SHP77 treated with DMSO at 0.1 percent for 48 hours (cell line): ENCODE results near the gene DDIT4.
A peak's percentile ranks its signal among the peaks of the same experiment; 100 is the strongest.
"Not testable (repeated sequence)": the region's sequence is repeated elsewhere in the genome, so short reads cannot be mapped to it uniquely, and the experiment has no call there.

Experiments
- DNase-seq: peaks from one replicate; lab custom pipeline; 2025; lab: John Stamatoyannopoulos, UW

The DDIT4 gene, protein sequence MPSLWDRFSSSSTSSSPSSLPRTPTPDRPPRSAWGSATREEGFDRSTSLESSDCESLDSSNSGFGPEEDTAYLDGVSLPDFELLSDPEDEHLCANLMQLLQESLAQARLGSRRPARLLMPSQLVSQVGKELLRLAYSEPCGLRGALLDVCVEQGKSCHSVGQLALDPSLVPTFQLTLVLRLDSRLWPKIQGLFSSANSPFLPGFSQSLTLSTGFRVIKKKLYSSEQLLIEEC

DNA sequence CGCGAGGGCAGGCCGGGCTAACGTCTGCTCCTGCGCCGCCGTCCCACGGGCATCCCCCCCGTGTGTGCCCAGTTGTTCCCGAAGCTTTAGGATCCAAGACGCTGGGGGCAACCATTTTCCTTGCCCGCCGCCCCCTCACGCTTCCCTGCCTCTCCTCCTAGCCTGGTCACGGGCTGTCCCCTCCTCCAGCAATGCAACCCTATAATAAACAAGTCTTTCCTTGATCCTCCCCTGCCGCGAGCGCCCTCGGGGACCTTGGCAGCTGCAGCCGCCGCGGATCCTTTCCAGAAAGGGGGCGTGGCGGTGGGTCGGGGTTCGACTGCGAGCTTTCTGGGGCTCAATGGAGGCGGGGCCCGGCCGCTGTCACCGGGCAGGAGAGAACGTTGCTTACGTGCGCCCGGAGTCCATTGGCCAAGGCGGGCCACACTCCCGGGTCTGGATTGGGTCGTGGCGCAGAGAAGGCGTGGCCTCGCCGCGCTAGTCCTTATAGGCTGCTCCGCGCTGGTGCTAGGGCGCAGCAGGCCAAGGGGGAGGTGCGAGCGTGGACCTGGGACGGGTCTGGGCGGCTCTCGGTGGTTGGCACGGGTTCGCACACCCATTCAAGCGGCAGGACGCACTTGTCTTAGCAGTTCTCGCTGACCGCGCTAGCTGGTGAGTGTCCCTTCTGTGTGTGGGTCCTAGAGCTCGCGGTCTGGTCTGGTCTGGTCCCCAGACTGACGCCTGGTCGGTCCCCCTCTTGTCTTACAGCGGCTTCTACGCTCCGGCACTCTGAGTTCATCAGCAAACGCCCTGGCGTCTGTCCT, at the start of gene DDIT4:
DDIT4 (plus strand) TSS at position 515 of the 803 bp plus-strand sequence. CDS start 293 bp downstream, outside the sequence.
- DNase-seq = peak; percentile 76

DNA sequence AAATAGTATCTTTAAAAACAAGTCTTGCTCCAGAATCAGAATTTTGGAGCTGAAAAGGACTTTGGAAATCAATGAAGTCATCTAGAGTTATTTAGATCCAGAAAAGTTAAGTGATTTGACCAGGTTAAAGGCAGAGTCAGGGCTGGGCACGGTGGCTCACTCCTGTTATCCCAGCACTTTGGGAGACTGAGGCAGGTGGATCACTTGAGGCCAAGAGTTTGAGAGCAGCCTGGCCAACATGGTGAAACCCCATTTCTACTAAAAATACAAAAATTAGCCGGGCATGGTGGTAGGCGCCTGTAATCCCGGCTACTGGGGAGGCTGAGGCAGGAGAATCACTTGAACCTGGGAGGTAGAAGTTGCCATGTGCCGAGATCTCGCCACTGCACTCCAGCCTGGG, 49.5 kb upstream of the DDIT4 start:
- not testable (repeated sequence) for DNase-seq

DNA sequence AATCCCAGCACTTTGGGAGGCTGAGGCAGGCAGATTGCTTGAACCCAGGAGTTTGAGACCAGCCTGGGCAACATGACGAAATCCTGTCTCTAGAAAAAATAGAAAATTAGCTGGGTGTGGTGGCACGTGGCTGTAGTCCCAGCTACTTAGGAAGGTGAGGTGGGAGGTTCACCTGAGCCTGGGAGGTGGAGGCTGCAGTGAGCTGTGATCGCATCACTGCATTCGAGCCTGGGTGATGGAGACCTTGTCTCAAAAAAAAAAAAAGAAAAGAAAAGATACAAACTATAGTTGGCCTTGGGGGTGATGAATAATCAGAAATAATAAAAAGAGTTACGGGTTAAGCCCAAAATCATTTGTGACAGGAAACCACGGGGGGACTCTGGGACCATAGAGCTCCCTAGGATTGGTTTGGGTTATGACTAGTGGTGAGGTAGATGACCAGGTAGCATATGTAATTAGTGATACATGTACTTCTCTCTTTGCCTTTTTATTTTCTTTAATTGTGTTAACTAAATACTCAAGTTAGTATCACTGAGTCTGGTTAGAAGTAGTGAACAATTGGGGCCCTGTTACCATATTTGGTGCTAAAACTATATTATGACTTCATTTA, 47.2 kb upstream of the DDIT4 start:
- DNase-seq = no peak

GRCh38 chr10:72227826-72228225, 45.9 kb upstream of the DDIT4 start:
- DNase-seq = no peak

DNA sequence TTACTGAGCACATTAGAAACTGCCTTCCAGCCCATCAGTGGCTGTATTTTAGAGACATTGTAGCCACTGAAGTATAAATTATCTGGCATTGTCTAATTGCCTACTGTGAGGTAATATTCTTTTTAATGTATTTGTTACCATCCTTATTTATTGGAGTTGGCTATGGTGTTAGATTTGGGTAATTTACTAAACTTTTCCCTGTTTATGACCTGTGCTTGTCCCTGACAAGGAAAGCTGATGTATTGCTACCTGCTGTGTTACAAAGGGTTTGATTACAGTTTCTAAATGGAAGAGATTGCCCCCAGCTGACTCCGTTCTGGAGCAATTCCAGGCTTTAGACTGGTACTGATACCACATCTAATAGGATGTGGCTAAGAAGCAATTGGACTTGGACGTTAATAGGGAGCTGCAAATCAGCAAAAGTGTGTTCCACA, 45.4 kb upstream of the DDIT4 start:
- DNase-seq = no peak

DNA sequence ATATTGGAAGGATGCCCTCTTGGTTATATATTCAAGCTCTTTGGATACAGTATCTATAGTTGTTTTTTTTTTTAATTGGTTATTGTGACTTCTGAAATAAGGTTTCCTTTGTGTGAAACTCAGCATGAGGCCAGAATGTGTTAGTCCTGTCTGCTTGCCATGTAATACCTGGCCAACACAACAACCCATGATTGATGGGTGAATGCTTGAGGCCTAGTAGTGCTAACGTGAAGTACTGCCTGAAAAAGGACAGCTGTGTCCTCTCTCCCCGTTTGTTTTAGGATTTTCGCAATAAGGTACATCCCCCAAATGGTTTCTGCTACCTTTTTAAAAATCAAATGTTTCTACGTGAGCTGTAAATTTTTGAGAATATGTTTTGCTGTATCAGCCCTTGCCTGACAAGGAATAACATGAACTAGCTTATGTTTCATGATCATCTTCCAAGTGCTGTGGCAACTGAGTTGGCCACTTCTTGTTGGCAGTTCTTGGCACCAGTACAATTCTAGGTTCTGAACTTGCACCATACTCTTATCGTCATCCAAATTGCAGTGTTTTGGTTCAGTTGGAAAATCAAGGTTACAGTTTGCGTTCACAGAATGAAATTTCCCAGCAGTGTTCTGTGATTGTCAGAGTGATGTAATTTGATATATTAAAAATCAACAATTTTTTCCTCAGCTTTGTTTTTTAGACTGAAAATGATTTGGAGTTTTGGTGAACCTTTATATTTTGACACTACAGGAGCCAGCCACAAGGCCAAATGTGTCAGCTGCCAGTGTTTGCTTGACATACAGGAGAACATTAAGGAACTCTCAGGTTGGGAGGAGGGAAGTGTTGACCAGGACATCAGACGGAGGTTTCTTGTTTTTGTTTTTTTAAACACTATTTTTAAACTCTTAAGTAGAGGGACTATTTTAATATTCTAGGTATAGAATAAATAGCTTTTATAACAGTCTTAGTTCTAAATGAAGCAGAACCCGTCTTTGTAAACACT, 44.2 kb upstream of the DDIT4 start:
- DNase-seq = peak; percentile 29

- no peak for DNase-seq
Measured at GRCh38 chr10:72233621-72234020, 40.1 kb upstream of the DDIT4 start.

DNA sequence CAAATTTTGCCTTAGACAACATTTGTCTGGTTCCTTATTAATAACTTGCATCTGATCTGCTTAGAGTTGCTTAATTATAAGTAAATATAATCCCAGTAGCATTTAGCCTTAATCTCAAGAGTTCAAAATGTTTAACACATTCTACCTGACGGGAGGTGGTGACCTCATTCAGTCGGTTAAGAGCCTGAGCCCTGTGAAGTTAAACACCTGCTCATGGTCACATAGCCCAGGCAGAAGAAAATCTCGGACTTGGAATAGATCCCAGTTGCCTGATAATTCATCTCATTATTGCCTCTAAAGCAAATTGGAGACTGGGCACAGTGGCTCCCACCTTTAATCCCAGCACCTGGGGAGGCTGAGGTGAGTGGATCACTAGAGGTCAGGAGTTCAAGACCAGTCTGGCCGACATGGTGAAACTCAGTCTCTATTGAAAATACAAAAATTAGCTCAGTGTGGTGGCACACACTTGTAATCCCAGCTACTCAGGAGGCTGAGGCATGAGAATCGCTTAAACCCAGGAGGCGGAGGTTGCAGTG, 39.1 kb upstream of the DDIT4 start:
- DNase-seq = no peak

DNA sequence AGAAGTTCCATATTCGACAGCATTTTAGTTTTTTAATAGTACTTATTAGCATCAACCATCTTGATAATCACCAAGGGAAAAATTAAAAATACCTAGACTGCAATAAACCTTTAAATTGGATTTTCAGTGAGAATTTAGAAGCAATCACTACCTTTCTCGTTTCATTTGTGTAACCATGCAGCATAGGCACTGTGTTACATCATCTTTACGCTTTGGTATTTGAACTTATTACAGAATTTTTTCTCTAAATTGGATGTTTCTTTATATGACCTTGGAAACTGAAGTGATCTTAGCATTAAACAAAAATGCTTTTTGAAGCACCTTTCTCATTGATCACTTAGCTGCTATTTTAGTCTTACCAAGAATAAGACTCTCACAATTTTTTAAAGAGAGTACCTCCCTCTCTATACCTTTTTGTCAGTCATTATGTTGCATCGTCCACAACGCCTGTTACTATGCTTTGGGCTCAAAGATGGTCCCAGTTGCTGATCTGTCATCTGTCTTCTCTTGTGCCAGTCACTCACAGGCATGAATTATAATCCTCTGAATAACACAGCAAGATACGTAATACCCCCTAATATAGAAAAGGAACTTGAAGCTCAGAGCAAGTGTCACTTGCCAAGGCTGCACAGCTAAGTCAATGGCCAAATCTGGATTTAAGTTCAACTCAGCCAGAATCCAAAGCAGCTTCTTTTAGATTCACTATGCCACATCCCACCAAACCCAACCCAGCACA, 38.0 kb upstream of the DDIT4 start:
- no peak for DNase-seq

DNA sequence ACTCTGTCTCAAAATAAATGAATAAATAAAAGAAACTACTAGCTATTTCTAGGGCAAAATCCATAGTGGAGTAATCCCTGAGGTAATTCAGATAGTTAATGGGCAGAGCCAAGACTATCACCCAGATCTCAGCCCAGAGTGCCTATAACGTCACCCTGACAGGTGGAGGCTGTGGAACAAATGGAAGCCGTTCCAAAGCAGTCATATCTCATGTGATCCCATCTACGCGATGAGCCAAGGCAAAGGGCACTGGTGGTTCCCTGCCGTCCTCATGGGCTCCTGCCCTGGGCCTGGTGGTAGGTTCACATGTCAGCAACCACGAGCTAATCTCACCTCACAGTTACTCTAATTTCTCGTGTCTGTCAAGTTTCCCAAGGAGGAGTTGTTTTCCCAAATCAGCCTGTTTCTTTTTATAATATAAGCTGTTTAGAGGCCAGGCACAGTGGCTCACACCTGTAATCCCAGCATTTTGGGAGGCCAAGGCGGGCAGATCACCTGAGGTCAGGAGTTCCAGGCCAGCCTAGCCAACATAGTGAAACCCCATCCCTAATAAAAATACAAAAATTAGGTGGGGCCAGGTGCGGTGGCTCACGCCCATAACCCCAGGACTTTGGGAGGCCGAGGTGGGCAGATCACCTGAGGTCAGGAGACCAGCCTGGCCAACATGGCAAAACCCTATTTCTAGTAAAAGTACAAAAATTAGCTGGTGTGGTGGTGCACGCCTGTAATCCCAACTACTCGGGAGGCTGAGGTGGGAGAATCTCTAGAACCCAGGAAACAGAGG, 35.1 kb upstream of the DDIT4 start:
- no peak for DNase-seq

DNA sequence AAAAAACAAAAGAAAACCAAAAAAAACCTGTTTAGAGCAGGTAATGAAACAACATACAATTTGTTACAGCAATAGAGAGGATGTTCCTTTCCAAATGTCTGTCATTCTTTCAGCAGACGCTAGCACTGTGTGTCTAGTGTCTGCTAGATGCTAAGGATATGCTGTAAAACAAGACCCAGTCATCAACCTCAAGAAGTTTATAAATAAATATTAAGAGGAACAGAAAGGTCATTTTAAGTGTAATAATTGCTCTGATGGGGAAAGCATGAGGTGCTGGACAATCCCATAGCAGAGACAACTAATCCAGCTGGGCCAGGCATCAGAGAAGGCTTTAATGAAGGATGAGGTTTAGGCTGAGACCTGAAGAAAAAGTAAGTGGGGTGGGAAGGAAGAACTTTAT, 34.3 kb upstream of the DDIT4 start:
- DNase-seq = no peak

- DNase-seq = no peak
Measured at GRCh38 chr10:72240371-72240770, 33.4 kb upstream of the DDIT4 start.

DNA sequence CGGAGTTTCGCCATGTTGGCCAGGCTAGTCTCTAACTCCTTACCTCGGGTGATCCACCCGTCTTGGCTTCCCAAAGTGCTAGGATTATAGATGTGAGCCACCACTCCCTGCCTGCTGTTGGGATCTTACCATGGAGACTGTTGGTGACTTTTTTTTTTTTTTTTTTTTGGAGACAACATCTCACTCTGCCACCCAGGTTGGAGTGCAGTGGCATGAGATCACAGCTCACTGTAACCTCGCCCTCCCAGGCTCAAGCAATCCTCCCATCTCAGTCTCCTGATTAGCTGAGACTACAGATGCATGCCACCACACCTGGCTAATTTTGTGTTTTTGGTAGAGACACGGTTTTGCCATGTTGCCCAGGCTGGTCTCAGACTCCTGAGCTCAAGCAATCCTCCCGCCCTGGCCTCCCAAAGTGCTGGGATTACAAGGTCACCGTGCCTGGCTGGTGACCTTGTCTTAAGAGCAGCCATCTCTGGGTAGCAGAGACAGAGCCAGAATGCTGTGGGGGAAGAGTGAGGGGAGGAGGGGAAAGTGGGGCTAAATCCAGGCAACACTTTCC, 32.0 kb upstream of the DDIT4 start:
- no peak for DNase-seq

DNA sequence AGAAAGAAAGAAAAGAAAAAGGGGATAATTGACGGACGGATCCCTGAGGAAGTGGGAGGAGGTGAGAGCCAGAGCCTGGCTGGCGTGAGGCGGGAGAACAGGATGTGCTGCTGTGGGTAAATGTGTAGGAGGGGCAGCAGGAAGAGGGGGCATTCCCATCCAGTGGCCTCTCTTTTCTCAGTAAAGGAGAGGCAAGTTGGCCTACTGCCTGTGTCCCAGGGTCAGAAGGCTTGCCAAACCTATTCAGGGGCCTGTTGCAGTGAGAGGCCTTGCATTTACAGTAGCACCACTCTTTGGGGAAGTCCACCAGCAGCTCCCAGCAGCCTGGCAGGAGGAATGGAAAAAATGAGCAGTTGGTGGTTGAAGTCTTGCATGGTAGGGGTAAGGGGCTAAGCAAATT, 31.0 kb upstream of the DDIT4 start:
- DNase-seq = no peak

- DNase-seq = no peak
Measured at GRCh38 chr10:72243822-72244437, 29.8 kb upstream of the DDIT4 start.

GRCh38 chr10:72244573-72245038, 29.1 kb upstream of the DDIT4 start:
- DNase-seq = no peak

GRCh38 chr10:72245949-72246525, 27.7 kb upstream of the DDIT4 start:
- no peak for DNase-seq

DNA sequence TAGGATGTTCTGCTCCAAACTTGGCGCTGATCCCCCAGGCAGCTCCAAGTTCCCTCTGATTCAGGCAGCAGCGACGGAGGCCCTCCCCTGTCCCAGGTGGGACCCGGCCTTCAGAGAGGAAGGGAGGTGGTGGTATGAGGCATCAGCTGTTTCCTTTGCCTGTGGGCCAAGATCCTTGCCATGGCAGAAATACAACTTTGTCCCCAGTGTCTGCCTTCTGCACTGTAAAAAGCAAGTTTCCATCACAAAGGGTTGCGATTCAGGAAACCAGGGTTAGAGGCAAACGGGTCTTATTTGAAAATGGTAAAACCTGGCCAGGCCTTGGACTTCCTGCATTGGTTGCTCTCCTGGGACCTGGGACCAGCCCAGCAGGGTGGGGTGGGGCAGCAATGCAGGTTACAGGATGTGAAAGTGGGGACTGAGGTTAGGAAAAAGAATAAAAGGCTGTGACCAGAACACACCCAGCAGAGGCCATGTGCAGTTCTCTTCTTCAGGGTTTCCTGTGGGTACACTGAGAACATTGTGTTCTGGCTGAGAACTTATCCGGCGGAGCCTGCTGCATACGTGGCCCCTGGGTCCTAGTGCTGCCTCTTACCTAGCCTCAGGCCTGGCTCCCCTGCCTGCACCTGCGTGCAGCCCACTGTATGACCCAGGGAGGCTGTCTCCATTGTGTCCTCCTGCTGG, 25.1 kb upstream of the DDIT4 start:
- DNase-seq = no peak
